Measurements from ENCODE around the gene LEAP2. TPM values are rescaled to one million over a fixed set of nuclear protein-coding genes. Genes with fewer than 3 reads are reported as not detected.

LEAP2 gene
- total and polyA plus RNA-seq, 11 donors, result 0.16 to 2.0 (median 0.91) TPM

- intact Hi-C loops (cut with DNase I), result no loop called here
- 70 to 75% (median 72%) methylated on average over 1 of the region's 1 CpG for WGBS, 4 donors
- ATAC-seq (no peak), DNase-seq (no peak)
- no peaks in the 10 kb centered on the region for H3K36me3 ChIP-seq
- no peaks in the 10 kb centered on the region for H3K9me3 ChIP-seq
- TF ChIP-seq CTCF (IDR thresholded peaks at IDR 0.05), result no peak
- TF ChIP-seq POLR2A (IDR thresholded peaks at IDR 0.05), result no peak
- no peak overlapping the region for H3K4me3 ChIP-seq
- H3K27me3 ChIP-seq, result no peaks in the 10 kb centered on the region
- H3K27ac ChIP-seq, result peak overlapping the region in 5 of 12 donors; percentile 44 to 76 (median 72)
- H3K4me1 ChIP-seq, result peaks cover 0 to 25% (median 0%) of the 10 kb centered on the region in 12 donors
These were observed 32.6 kb upstream of the LEAP2 start for GRCh38 chr5:132840896-132841295.

- no peak for TF ChIP-seq POLR2A (IDR thresholded peaks at IDR 0.05)
- no peak for TF ChIP-seq CTCF (IDR thresholded peaks at IDR 0.05)
- H3K36me3 ChIP-seq, result no peaks in the 10 kb centered on the region
- no peaks in the 10 kb centered on the region for H3K27me3 ChIP-seq
- 94 to 95% (median 94%) methylated on average over 4 of the region's 4 CpGs for WGBS, 4 donors
- H3K9me3 ChIP-seq, result no peaks in the 10 kb centered on the region
- peaks cover 0 to 25% (median 0%) of the 10 kb centered on the region in 12 donors for H3K4me1 ChIP-seq
- DNase-seq (no peak), ATAC-seq (no peak)
- no peak overlapping the region for H3K4me3 ChIP-seq
- H3K27ac ChIP-seq, result no peak overlapping the region
- intact Hi-C loops (cut with DNase I), result no loop called here
These were observed 32.2 kb upstream of the LEAP2 start for GRCh38 chr5:132841305-132841704.

GRCh38 chr5:132848270-132848669 lies 25.2 kb upstream of the LEAP2 start:
- WGBS, 4 donors, result 93 to 96% (median 94%) methylated on average over 8 of the region's 8 CpGs
- intact Hi-C loops (cut with DNase I), result no loop called here
- Histone ChIP-seq H3K27ac (no peak overlapping the region), H3K4me3 (no peak overlapping the region), H3K36me3 (no peaks in the 10 kb centered on the region), H3K4me1 (no peaks in the 10 kb centered on the region), H3K27me3 (no peaks in the 10 kb centered on the region), H3K9me3 (no peaks in the 10 kb centered on the region)
- DNase-seq (no peak), ATAC-seq (no peak)
- no peak for TF ChIP-seq POLR2A (IDR thresholded peaks at IDR 0.05)
- no peak for TF ChIP-seq CTCF (IDR thresholded peaks at IDR 0.05)

GRCh38 chr5:132849347-132849746 lies 24.1 kb upstream of the LEAP2 start:
- TF ChIP-seq POLR2A (IDR thresholded peaks at IDR 0.05), result no peak
- no peak for TF ChIP-seq CTCF (IDR thresholded peaks at IDR 0.05)
- Histone ChIP-seq H3K4me3 (no peak overlapping the region), H3K27ac (no peak overlapping the region), H3K27me3 (no peaks in the 10 kb centered on the region), H3K4me1 (peaks cover 0 to 10% (median 0%) of the 10 kb centered on the region in 12 donors), H3K36me3 (no peaks in the 10 kb centered on the region), H3K9me3 (no peaks in the 10 kb centered on the region)
- DNase-seq, result no peak
- ATAC-seq, result no peak
- 56 to 77% (median 72%) methylated on average over 1 of the region's 1 CpG for WGBS, 4 donors
- intact Hi-C loops (cut with DNase I), result no loop called here

Measured in heart left ventricle (tissue), 16 donors.